Liver (tissue), 9 donors: Measurements from ENCODE around the gene BRF1. TPM values are rescaled to one million over a fixed set of nuclear protein-coding genes. Genes with fewer than 3 reads are reported as not detected.

Experiments used
- DNase-seq: peaks from one replicate; pipeline ENCODE4 v3.0.0-alpha.2; 2017; ENCODE audit warnings: low spot score
- H3K27ac ChIP-seq, 2 donors: one replicate each; pipeline ENCODE4 v1.7.0; 2013; ENCODE audit warnings: inconsistent platforms in 2 of 2, low read length in 2 of 2, control low read depth in 1 of 2, low read depth in 1 of 2, mild to moderate bottlenecking in 1 of 2
- H3K27me3 ChIP-seq, 4 donors: one replicate each; pipeline versions ENCODE4 v1.6.1 to v1.7.0; 2013; ENCODE audit warnings: low read length in 3 of 4, inconsistent platforms in 1 of 4, mild to moderate bottlenecking in 1 of 4, moderate library complexity in 1 of 4; ENCODE audit not compliant: control insufficient read depth in 4 of 4, insufficient read depth in 4 of 4
- H3K36me3 ChIP-seq, 4 donors: one replicate each; pipeline versions ENCODE4 v1.6.1 to v1.7.0; 2013; ENCODE audit warnings: low read length in 3 of 4, mild to moderate bottlenecking in 3 of 4, low read depth in 1 of 4, moderate library complexity in 1 of 4; ENCODE audit not compliant: control insufficient read depth in 4 of 4, insufficient read depth in 3 of 4
- H3K4me1 ChIP-seq, 4 donors: one replicate each; pipeline versions ENCODE4 v1.6.1 to v1.7.0; 2013; ENCODE audit warnings: low read length in 3 of 4, mild to moderate bottlenecking in 3 of 4, moderate library complexity in 1 of 4; ENCODE audit not compliant: control insufficient read depth in 4 of 4, insufficient read depth in 4 of 4
- H3K4me3 ChIP-seq, 3 donors: one replicate each; pipeline versions ENCODE4 v1.6.1 to v1.7.0; 2013; ENCODE audit warnings: low read length in 3 of 3, control low read depth in 1 of 3, low read depth in 1 of 3, mild to moderate bottlenecking in 1 of 3
- H3K9ac ChIP-seq, 2 donors: one replicate each; pipeline ENCODE4 v1.7.0; 2013; ENCODE audit warnings: low read length in 2 of 2, mild to moderate bottlenecking in 2 of 2, moderate library complexity in 2 of 2, control low read depth in 1 of 2, low read depth in 1 of 2
- H3K9me3 ChIP-seq, 4 donors: one replicate each; pipeline versions ENCODE4 v1.6.1 to v1.7.0; 2013; ENCODE audit warnings: low read length in 3 of 4; ENCODE audit not compliant: control insufficient read depth in 4 of 4
- EGR1 ChIP-seq, 2 donors: IDR thresholded peaks; 2 replicates each; pipeline ENCODE4 v1.6.1; 2016 to 2018; ENCODE audit warnings: antibody characterized with exemption in 2 of 2, low read depth in 2 of 2
- FOXA1 ChIP-seq: IDR thresholded peaks from 2 replicates; pipeline ENCODE4 v1.6.1; 2016; ENCODE audit warnings: antibody characterized with exemption
- FOXA2 ChIP-seq: IDR thresholded peaks from 2 replicates; pipeline ENCODE4 v1.6.1; 2016; ENCODE audit warnings: antibody characterized with exemption
- GABPA ChIP-seq, 2 donors: IDR thresholded peaks in 1 of 2; conservative IDR thresholded peaks in 1 of 2; 2 replicates each; pipeline ENCODE4 v1.6.1; 2016; ENCODE audit warnings: antibody characterized with exemption in 2 of 2, mild to moderate bottlenecking in 1 of 2, moderate library complexity in 1 of 2
- HNF4A ChIP-seq, 2 donors: conservative IDR thresholded peaks; 2 replicates each; pipeline ENCODE4 v1.6.1; 2016; ENCODE audit warnings: antibody characterized with exemption in 2 of 2, mild to moderate bottlenecking in 2 of 2
- HNF4G ChIP-seq: IDR thresholded peaks from 2 replicates; pipeline ENCODE4 v1.6.1; 2016; ENCODE audit warnings: antibody characterized with exemption
- JUND ChIP-seq, 2 donors: IDR thresholded peaks; 2 replicates each; pipeline ENCODE4 v1.6.1; 2016; ENCODE audit warnings: antibody characterized with exemption in 2 of 2
- NR2F2 ChIP-seq: IDR thresholded peaks from 2 replicates; pipeline ENCODE4 v1.6.1; 2016; ENCODE audit warnings: antibody characterized with exemption
- RAD21 ChIP-seq, 2 donors: IDR thresholded peaks; 2 replicates each; pipeline ENCODE4 v1.6.1; 2016; ENCODE audit warnings: antibody characterized with exemption in 2 of 2, mild to moderate bottlenecking in 2 of 2
- RXRA ChIP-seq, 2 donors: IDR thresholded peaks; 2 replicates each; pipeline ENCODE4 v1.6.1; 2017 to 2018; ENCODE audit warnings: antibody characterized with exemption in 2 of 2, mild to moderate bottlenecking in 1 of 2
- SP1 ChIP-seq: IDR thresholded peaks from 2 replicates; pipeline ENCODE4 v1.6.1; 2018; ENCODE audit warnings: antibody characterized with exemption, mild to moderate bottlenecking
- TAF1 ChIP-seq: conservative IDR thresholded peaks from 2 replicates; pipeline ENCODE4 v1.6.1; 2016; ENCODE audit warnings: antibody characterized with exemption, mild to moderate bottlenecking
- YY1 ChIP-seq: IDR thresholded peaks from 2 replicates; pipeline ENCODE4 v1.6.1; 2016; ENCODE audit warnings: antibody characterized with exemption, mild to moderate bottlenecking
- WGBS: extraction: QIAGEN DNeasy Blood & Tissue Kit; methylation state at CpG from one replicate; pipeline ENCODE4 v1.1.7; 2013; 5-methylcytosine and 5-hydroxymethylcytosine counted together
- polyA plus RNA-seq, 2 donors: library from polyadenylated mRNA; stranded (reverse) in 1 of 2; unstranded in 1 of 2; fragments of 200-250 nt in 1 of 2; fragments of >200 nt in 1 of 2; fragmentation: Nextera tagmentation in 1 of 2; extraction: Ambion mirVana in 1 of 2; gene quantifications; one replicate each; pipeline versions ENCODE4 v1.2.1 to v1.2.3, GENCODE V29; 2013 to 2015
- total RNA-seq, 2 donors: library from RNA; depleted of rRNA; stranded (reverse); fragments of >200 nt; gene quantifications; one replicate each; pipeline ENCODE4 v1.2.3, GENCODE V29; 2014
- TF ChIP-seq, protein P1 (sequence below): IDR thresholded peaks from 2 replicates; pipeline ENCODE4 v1.6.1; 2016; ENCODE audit warnings: antibody characterized with exemption, mild to moderate bottlenecking
- TF ChIP-seq, protein P2 (sequence below): IDR thresholded peaks from 2 replicates; pipeline ENCODE4 v1.6.1; 2016; ENCODE audit warnings: antibody characterized with exemption
- TF ChIP-seq, protein P3 (sequence below): IDR thresholded peaks from 2 replicates; pipeline ENCODE4 v1.6.1; 2016; ENCODE audit warnings: antibody characterized with exemption
- TF ChIP-seq, protein P4 (sequence below): fragments of 150-350 bp; IDR thresholded peaks from 2 replicates; pipeline ENCODE4 v1.5.1; 2017; ENCODE audit warnings: improper control_type of control experiment, low read depth, low read length; ENCODE audit not compliant: missing input control
- TF ChIP-seq, protein P5 (sequence below): IDR thresholded peaks from 2 replicates; pipeline ENCODE4 v1.6.1; 2016; ENCODE audit warnings: antibody characterized with exemption
- donor health status: healthy.
- donor health status: healthy.
- donor health status: healthy.
- donor health status: healthy.
- donor health status: healthy.

BRF1 gene
- total and polyA plus RNA-seq, 4 donors, result 4.6 to 24.1 (median 10.6) TPM

DNA sequence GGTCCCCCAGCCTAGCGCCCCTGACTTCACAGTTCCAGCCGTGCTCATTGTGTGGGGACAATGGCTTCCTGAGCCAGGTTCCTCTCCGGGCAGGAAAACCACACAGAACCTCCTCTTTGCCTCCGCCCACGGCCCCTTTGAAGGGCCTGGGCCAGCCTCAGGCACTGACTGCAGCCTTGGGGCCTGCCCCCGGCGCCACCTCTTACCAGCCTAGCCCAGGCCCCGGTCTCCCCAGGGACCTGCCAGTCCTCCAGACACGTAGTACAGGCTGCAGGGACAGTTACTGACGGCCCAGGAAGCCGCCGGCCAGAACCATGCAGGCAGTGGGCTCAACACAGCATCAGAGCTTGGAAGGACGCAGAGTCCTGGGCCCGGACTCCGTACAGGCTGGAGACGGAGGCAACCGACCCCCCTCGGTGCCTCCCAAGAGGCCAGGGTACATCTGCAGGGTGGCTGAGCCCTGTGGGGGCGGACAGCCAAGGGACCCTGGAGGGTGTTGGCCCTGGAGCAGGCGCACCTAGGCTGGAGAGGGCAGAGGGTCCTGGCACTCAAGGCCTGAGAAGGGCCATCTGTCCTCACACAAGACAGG is 98.8 kb downstream of the BRF1 start (continued):
- TF ChIP-seq, protein P1, sequence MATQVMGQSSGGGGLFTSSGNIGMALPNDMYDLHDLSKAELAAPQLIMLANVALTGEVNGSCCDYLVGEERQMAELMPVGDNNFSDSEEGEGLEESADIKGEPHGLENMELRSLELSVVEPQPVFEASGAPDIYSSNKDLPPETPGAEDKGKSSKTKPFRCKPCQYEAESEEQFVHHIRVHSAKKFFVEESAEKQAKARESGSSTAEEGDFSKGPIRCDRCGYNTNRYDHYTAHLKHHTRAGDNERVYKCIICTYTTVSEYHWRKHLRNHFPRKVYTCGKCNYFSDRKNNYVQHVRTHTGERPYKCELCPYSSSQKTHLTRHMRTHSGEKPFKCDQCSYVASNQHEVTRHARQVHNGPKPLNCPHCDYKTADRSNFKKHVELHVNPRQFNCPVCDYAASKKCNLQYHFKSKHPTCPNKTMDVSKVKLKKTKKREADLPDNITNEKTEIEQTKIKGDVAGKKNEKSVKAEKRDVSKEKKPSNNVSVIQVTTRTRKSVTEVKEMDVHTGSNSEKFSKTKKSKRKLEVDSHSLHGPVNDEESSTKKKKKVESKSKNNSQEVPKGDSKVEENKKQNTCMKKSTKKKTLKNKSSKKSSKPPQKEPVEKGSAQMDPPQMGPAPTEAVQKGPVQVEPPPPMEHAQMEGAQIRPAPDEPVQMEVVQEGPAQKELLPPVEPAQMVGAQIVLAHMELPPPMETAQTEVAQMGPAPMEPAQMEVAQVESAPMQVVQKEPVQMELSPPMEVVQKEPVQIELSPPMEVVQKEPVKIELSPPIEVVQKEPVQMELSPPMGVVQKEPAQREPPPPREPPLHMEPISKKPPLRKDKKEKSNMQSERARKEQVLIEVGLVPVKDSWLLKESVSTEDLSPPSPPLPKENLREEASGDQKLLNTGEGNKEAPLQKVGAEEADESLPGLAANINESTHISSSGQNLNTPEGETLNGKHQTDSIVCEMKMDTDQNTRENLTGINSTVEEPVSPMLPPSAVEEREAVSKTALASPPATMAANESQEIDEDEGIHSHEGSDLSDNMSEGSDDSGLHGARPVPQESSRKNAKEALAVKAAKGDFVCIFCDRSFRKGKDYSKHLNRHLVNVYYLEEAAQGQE, result no peak
- TF ChIP-seq SP1 (no peak), HNF4G (no peak), FOXA1 (no peak), EGR1 (IDR thresholded peaks at IDR 0.05; ENCODE audit: low read depth in 2 of 2) (no peak)
- TF ChIP-seq, protein P2, sequence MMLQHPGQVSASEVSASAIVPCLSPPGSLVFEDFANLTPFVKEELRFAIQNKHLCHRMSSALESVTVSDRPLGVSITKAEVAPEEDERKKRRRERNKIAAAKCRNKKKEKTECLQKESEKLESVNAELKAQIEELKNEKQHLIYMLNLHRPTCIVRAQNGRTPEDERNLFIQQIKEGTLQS, result no peak

DNA sequence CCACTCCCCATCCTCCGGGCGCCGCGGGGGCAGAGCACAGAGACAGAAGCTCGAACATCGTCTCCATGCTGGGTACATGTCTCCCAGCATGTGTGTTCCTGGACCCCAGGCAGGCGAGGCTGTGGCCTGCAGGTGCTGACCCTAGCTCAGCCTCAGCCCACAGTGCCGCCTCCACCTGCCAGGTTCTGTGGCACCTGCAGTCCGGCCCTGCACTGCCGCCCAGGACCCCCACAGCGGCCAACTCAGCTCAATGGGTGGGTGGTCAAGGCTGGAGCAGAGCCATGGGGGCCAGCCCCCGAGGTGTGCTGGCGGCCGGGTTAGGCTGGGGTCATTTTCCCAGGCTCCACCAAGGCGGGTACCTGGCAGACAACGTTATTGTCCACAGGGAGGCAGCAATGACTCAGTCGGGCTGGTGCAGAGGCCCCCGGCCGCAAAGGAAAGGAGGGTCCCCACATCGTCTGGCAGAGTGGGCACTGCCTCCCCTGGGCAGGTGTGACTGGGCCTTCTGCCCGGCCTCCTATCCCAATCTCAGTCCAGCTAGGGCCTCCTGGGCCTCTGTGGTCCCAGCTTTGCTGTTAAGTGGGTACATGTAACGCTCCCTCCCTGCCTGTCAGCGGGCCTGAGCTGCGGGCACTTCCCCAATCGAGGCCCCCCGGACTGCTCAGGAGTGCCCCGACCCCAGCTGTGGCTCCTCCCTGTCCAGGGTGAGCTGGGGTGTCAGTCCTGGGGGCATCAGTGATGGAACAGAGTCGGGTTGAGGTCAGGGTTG is 99.5 kb downstream of the BRF1 start:
- Histone ChIP-seq H3K36me3 (no peaks in the 10 kb centered on the region), H3K4me3 (no peak overlapping the region), H3K27ac (no peak overlapping the region), H3K9ac (no peak overlapping the region), H3K9me3 (no peaks in the 10 kb centered on the region), H3K4me1 (peaks cover 14 to 32% (median 24%) of the 10 kb centered on the region in 4 donors), H3K27me3 (peaks cover 0 to 3% (median 0%) of the 10 kb centered on the region in 4 donors)
- TF ChIP-seq FOXA1, result no peak
- no peak for TF ChIP-seq JUND (IDR thresholded peaks at IDR 0.05)
- TF ChIP-seq SP1, result no peak
- TF ChIP-seq, protein P3, sequence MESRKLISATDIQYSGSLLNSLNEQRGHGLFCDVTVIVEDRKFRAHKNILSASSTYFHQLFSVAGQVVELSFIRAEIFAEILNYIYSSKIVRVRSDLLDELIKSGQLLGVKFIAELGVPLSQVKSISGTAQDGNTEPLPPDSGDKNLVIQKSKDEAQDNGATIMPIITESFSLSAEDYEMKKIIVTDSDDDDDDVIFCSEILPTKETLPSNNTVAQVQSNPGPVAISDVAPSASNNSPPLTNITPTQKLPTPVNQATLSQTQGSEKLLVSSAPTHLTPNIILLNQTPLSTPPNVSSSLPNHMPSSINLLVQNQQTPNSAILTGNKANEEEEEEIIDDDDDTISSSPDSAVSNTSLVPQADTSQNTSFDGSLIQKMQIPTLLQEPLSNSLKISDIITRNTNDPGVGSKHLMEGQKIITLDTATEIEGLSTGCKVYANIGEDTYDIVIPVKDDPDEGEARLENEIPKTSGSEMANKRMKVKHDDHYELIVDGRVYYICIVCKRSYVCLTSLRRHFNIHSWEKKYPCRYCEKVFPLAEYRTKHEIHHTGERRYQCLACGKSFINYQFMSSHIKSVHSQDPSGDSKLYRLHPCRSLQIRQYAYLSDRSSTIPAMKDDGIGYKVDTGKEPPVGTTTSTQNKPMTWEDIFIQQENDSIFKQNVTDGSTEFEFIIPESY, result no peak
- TF ChIP-seq YY1, result no peak
- TF ChIP-seq HNF4A (conservative IDR thresholded peaks at IDR 0.05), result no peak
- no peak for TF ChIP-seq NR2F2
- TF ChIP-seq RAD21 (IDR thresholded peaks at IDR 0.05), result no peak
- TF ChIP-seq EGR1 (IDR thresholded peaks at IDR 0.05; ENCODE audit: low read depth in 2 of 2), result no peak
- TF ChIP-seq, protein P2, result no peak
- TF ChIP-seq, protein P4, sequence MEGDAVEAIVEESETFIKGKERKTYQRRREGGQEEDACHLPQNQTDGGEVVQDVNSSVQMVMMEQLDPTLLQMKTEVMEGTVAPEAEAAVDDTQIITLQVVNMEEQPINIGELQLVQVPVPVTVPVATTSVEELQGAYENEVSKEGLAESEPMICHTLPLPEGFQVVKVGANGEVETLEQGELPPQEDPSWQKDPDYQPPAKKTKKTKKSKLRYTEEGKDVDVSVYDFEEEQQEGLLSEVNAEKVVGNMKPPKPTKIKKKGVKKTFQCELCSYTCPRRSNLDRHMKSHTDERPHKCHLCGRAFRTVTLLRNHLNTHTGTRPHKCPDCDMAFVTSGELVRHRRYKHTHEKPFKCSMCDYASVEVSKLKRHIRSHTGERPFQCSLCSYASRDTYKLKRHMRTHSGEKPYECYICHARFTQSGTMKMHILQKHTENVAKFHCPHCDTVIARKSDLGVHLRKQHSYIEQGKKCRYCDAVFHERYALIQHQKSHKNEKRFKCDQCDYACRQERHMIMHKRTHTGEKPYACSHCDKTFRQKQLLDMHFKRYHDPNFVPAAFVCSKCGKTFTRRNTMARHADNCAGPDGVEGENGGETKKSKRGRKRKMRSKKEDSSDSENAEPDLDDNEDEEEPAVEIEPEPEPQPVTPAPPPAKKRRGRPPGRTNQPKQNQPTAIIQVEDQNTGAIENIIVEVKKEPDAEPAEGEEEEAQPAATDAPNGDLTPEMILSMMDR, result no peak
- no peak for TF ChIP-seq HNF4G
- no peak for TF ChIP-seq GABPA (IDR thresholded peaks at IDR 0.05 in 1 of 2, conservative IDR thresholded peaks at IDR 0.05 in 1 of 2)
- TF ChIP-seq RXRA (IDR thresholded peaks at IDR 0.05), result no peak
- no peak for TF ChIP-seq FOXA2
- no peak for TF ChIP-seq TAF1
- TF ChIP-seq, protein P1, result no peak
- TF ChIP-seq, protein P5, sequence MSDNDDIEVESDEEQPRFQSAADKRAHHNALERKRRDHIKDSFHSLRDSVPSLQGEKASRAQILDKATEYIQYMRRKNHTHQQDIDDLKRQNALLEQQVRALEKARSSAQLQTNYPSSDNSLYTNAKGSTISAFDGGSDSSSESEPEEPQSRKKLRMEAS, result no peak
- 61% methylated on average over 28 of the region's 28 CpGs for WGBS
- DNase-seq, result no peak
